Measurements from ENCODE around the gene CLIC2. TPM values are rescaled to one million over a fixed set of nuclear protein-coding genes. Genes with fewer than 3 reads are reported as not detected.
A peak's percentile ranks its signal among the peaks of the same experiment; 100 is the strongest.

The CLIC2 gene
- total RNA-seq, 1 donor from 2014 or later = 11.7 TPM

DNA sequence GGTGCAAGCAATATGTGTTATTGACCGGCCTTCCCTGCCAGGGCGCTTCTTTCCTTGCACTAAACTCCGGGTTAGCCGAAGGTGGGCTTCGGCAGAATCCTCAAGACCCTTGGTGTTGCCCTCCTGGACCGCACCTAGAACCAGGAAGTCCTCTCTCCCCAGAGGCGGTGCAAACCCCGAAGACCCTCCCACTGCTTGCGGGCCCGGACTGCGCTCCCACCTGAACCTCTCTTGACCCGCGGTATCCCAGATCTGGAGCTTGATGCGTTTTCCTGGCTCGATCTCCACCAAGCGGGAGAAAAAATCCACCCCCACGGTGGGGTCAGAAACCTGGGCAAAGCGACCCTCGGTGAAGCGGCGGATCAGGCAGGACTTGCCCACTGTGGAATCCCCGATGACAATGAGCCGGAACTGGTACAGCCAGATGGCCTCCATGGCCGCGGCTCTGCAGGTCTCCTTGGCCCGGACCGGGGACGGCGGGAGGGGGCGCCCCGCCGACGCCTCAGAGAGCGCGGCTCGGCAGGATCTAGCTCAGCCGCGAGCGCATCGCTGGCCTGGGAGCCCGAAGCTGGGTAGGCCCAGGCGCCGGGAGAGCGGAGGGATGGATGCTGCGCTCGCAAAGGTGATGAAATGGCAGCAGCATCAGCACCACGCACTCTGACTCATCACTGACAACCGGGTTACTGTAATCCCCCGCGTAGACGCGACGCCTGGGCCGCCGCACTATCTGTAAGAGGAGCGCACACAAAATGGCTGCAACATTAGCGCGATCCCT is 70.4 kb downstream of the CLIC2 start, which contains the start of gene RAB39B:
TSS of gene RAB39B (minus strand) at position 638 of the 775 bp plus-strand sequence. CDS start at position 435, 203 bp downstream.
- peak; percentile 39 for DNase-seq
- Histone ChIP-seq H3K9me3 (replicated peaks) (no peaks in the 10 kb centered on the region), H3K4me3 (peak within 1 kb of the TSS; percentile 64), H3K27me3 (ENCODE audit: low read depth) (no peaks in the 10 kb centered on the region), H3K4me1 (peaks cover 7% of the 10 kb centered on the region), H3K36me3 (no peaks in the 10 kb centered on the region), H3K27ac (replicated peaks) (no peak within 1 kb of the TSS)
- intact Hi-C loops (cut with micrococcal nuclease) = no loop called here
- TF ChIP-seq, protein P1, sequence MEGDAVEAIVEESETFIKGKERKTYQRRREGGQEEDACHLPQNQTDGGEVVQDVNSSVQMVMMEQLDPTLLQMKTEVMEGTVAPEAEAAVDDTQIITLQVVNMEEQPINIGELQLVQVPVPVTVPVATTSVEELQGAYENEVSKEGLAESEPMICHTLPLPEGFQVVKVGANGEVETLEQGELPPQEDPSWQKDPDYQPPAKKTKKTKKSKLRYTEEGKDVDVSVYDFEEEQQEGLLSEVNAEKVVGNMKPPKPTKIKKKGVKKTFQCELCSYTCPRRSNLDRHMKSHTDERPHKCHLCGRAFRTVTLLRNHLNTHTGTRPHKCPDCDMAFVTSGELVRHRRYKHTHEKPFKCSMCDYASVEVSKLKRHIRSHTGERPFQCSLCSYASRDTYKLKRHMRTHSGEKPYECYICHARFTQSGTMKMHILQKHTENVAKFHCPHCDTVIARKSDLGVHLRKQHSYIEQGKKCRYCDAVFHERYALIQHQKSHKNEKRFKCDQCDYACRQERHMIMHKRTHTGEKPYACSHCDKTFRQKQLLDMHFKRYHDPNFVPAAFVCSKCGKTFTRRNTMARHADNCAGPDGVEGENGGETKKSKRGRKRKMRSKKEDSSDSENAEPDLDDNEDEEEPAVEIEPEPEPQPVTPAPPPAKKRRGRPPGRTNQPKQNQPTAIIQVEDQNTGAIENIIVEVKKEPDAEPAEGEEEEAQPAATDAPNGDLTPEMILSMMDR (IDR thresholded peaks at IDR 0.05; ENCODE audit: borderline replicate concordance) = no peak

DNA sequence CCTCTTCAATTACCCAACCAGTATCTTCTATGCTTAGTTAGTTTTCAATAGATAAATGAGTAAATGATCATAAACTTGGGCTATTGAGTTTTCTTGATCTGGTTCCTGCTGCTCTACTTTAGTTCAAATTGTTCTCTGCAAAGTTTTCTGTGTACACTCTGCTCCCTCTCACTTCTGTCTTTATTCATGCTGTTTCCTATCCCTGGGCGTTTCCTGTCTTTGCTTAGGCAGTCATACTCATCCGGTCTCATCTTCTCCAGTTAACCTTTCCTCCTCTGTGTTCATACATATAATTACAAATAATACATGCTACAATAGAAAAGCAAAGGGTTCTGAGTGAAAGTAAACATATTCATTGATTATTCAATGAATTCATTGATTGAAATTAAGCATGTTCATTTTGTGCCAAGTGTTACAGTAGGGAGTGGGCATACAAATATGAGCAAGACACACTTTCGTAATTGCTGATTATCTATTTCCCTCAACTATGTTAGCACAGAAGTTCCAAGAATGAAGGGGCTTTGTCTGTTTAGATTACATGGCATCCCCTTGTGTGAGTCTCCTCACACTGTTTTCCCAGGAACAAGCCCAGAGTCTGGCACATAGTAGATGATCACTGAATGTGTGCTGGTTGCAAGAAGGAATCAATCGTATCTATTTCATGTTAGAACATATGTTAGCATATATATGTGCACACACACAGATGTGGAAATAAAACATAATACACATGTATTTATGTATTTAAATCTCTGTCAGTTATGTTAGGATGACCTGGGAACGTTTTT is 71.3 kb downstream of the CLIC2 start:
- Histone ChIP-seq H3K4me1 (peaks cover 7% of the 10 kb centered on the region), H3K27ac (replicated peaks) (no peak overlapping the region), H3K4me3 (no peak overlapping the region), H3K36me3 (no peaks in the 10 kb centered on the region), H3K9me3 (replicated peaks) (no peaks in the 10 kb centered on the region), H3K27me3 (ENCODE audit: low read depth) (no peaks in the 10 kb centered on the region)
- intact Hi-C loops (cut with micrococcal nuclease) = no loop called here
- TF ChIP-seq, protein P1 (IDR thresholded peaks at IDR 0.05; ENCODE audit: borderline replicate concordance) = no peak
- no peak for DNase-seq

DNA sequence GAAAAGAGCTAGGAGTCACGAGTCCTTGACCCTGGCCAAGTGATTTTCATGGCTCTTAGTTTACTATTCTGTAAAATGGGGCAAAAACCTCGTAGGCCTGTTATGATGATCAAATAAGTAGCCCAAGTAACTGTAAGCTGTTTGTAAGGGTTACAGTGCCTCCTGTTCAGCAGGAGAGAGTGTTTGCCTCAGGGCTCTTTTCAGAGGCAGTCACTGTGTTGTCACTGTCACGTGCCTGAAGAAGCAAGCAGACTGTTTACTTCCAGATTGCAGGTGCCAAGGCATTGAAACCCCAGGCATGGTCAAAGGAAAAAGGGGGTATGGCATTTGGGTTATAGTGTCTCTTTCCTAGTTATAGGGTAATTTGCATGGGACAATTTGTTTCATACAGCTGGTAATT is 74.7 kb downstream of the CLIC2 start:
- H3K4me1 ChIP-seq = peaks cover 7% of the 10 kb centered on the region
- intact Hi-C loops (cut with micrococcal nuclease) = no loop called here

DNA sequence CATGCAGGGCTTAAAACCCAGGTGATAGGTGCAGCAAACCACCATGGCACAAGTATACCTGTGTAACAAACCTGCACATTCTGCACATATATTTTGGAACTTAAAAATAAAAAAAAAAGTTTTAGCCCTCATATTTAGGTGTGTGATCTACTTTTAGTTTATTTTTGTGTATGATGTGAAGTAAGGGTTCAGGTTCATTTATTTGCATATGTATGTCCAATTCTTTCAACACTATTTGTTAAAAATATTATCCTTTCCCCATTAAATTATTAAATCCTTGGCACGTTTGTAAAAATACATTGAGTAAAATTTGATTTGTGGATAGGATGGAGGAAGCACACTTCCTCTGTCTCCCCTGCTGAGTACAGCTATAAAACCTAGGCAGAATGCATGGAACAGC is 83.0 kb downstream of the CLIC2 start:
- Histone ChIP-seq H3K36me3 (no peaks in the 10 kb centered on the region), H3K27me3 (ENCODE audit: low read depth) (no peaks in the 10 kb centered on the region), H3K9me3 (replicated peaks) (no peaks in the 10 kb centered on the region), H3K4me1 (no peaks in the 10 kb centered on the region), H3K27ac (replicated peaks) (no peak overlapping the region), H3K4me3 (no peak overlapping the region)
- DNase-seq = no peak
- intact Hi-C loops (cut with micrococcal nuclease) = no loop called here
- TF ChIP-seq, protein P1 (IDR thresholded peaks at IDR 0.05; ENCODE audit: borderline replicate concordance) = no peak

More for the DNA sequence above, 74.7 kb downstream of the CLIC2 start:
- Histone ChIP-seq H3K27me3 (ENCODE audit: low read depth) (no peaks in the 10 kb centered on the region), H3K27ac (replicated peaks) (no peak overlapping the region), H3K36me3 (no peaks in the 10 kb centered on the region), H3K9me3 (replicated peaks) (no peaks in the 10 kb centered on the region), H3K4me3 (no peak overlapping the region)
- DNase-seq = no peak
- TF ChIP-seq, protein P1 (IDR thresholded peaks at IDR 0.05; ENCODE audit: borderline replicate concordance) = no peak

DNA sequence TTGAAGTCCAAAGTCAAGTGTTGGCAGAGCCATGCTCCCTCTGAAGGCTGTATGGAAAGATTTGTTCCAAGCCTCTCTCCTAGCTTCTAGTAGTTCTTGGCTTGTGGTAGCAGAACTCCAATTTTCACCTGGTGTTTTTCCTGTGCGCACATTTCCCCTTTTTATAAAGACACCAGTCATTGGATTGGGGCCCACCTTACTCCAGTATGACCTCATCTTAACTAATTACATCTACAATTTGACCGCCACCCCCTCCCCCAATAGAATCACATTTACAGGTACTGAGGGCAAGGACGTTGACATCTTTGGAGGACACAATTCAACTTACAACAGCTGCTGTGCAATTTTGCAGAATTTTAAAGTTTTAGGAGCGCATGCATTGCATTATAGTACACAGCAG is 86.9 kb downstream of the CLIC2 start:
- Histone ChIP-seq H3K4me1 (no peaks in the 10 kb centered on the region), H3K36me3 (no peaks in the 10 kb centered on the region), H3K27ac (replicated peaks) (no peak overlapping the region), H3K27me3 (ENCODE audit: low read depth) (no peaks in the 10 kb centered on the region), H3K9me3 (replicated peaks) (no peaks in the 10 kb centered on the region), H3K4me3 (no peak overlapping the region)
- intact Hi-C loops (cut with micrococcal nuclease) = no loop called here
- no peak for DNase-seq
- TF ChIP-seq, protein P1 (IDR thresholded peaks at IDR 0.05; ENCODE audit: borderline replicate concordance) = no peak
